H1 (cell line): ENCODE data around the gene PLXNA4.

Experiments
- ATF2 ChIP-seq: IDR thresholded peaks from 2 replicates; pipeline ENCODE4 v1.6.1; 2012; ENCODE audit warnings: low read length, inconsistent platforms
- CTCF ChIP-seq, 3 experiments: IDR thresholded peaks; 1 replicate in 2 of 3; 2 replicates in 1 of 3; pipeline versions ENCODE4 v1.5.1 to v1.6.1; 2011; ENCODE audit warnings: low read length in 3 of 3, mild to moderate bottlenecking in 3 of 3, inconsistent platforms in 2 of 3, low read depth in 1 of 3, moderate library complexity in 1 of 3; ENCODE audit not compliant: insufficient read depth in 1 of 3; ENCODE audit errors: control extremely low read depth in 1 of 3
- POLR2A ChIP-seq, 2 experiments: IDR thresholded peaks; 1 replicate in 1 of 2; 2 replicates in 1 of 2; pipeline ENCODE4 v1.6.1; 2011; ENCODE audit warnings: low read depth in 2 of 2, low read length in 2 of 2, mild to moderate bottlenecking in 2 of 2; ENCODE audit errors: control extremely low read depth in 1 of 2
- POLR2AphosphoS5 ChIP-seq: IDR thresholded peaks from 2 replicates; pipeline ENCODE4 v1.6.1; 2011; ENCODE audit warnings: low read depth, low read length

- TF ChIP-seq CTCF (IDR thresholded peaks at IDR 0.05; ENCODE audit: control extremely low read depth in 1 of 3, insufficient read depth in 1 of 3, low read depth in 1 of 3, low read length in 3 of 3) (no peak), ATF2 (no peak), POLR2AphosphoS5 (no peak), POLR2A (IDR thresholded peaks at IDR 0.05; ENCODE audit: control extremely low read depth in 1 of 2, low read depth in 2 of 2, low read length in 2 of 2) (no peak)
Observed at GRCh38 chr7:132207211-132207610, 369.1 kb downstream of the PLXNA4 start.
